K562 (cell line): ENCODE measurements around the gene XIRP2. TPM values are rescaled to one million over a fixed set of nuclear protein-coding genes. Genes with fewer than 3 reads are reported as not detected.

Experiments
- ATAC-seq: fragments of 200-7000 bp; cut with Tn5 transposase; 3 replicates; pipeline ENCODE4 v1.9.1; 2020; ENCODE audit warnings: moderate library complexity
- BruUV-seq: library from RNA; stranded (reverse); fragments of 400-500 nt; replicated peaks from 2 replicates; lab custom pipeline; 2021; lab: Mats Ljungman, UMichigan
- CTCF ChIA-PET: fragments of 300-600 bp; formaldehyde crosslinking; extraction: SDS; loops from one replicate; lab custom pipeline; 2021; ENCODE audit warnings: low intra/inter-chr PET ratio; lab: Yijun Ruan, JAX
- POLR2A ChIA-PET: fragments of 300-600, 350-650 bp; sonication (Branson Sonifier 250); formaldehyde crosslinking; extraction: SDS; loops from one replicate; lab custom pipeline; 2021; ENCODE audit warnings: antibody characterized with exemption, inconsistent platforms; lab: Yijun Ruan, JAX
- DNase-seq, 4 experiments: peaks; one replicate each; pipeline versions ENCODE4 v3.0.0 to v3.0.0-alpha.2; 2011 to 2018; ENCODE audit warnings: low spot score in 3 of 4, mixed read lengths in 3 of 4; ENCODE audit errors: extremely low read depth in 1 of 4
- FAIRE-seq: peaks from 2 replicates; lab custom pipeline; 2011; peaks lifted over from hg19 to GRCh38; lab: Jason Lieb, UNC
- H2AFZ ChIP-seq: 2 replicates; pipeline ENCODE4 v1.6.0; 2011; ENCODE audit warnings: low read depth, low read length, control low read depth, inconsistent platforms
- H3K27ac ChIP-seq: fragments of 200-600 bp; 3 replicates; pipeline ENCODE4 v1.8.0; 2011; ENCODE audit warnings: low read depth, mild to moderate bottlenecking, control low read depth, inconsistent platforms, low read length, moderate library complexity, mixed read lengths; ENCODE audit errors: extremely low read depth
- H3K27me3 ChIP-seq, 2 experiments: fragments of 300-600 bp in 1 of 2; 2 replicates in 1 of 2; 3 replicates in 1 of 2; pipeline versions ENCODE4 v1.6.0 to v1.8.0; 2011; ENCODE audit warnings: inconsistent platforms in 2 of 2, low read length in 2 of 2, mild to moderate bottlenecking in 1 of 2, mixed read lengths in 1 of 2, moderate library complexity in 1 of 2; ENCODE audit not compliant: control insufficient read depth in 2 of 2, insufficient read depth in 2 of 2
- H3K36me3 ChIP-seq: fragments of 300-600 bp; 3 replicates; pipeline ENCODE4 v1.8.0; 2011; ENCODE audit warnings: mild to moderate bottlenecking, low read length, inconsistent platforms; ENCODE audit not compliant: control insufficient read depth, insufficient read depth
- H3K4me1 ChIP-seq, 2 experiments: fragments of 200-600 bp in 1 of 2; replicated peaks in 1 of 2; 2 replicates in 1 of 2; 3 replicates in 1 of 2; pipeline versions ENCODE4 v1.5.1 to v1.8.0; 2011; ENCODE audit warnings: inconsistent platforms in 2 of 2, low read length in 2 of 2, mild to moderate bottlenecking in 1 of 2, mixed read lengths in 1 of 2, moderate library complexity in 1 of 2; ENCODE audit not compliant: control insufficient read depth in 2 of 2, insufficient read depth in 2 of 2
- H3K4me2 ChIP-seq: 2 replicates; pipeline ENCODE4 v1.6.1; 2011; ENCODE audit warnings: low read length, control low read depth, inconsistent platforms, mixed read lengths; ENCODE audit not compliant: insufficient read depth
- H3K4me3 ChIP-seq: fragments of 200-600 bp; sonication (generic), shearing (Covaris generic); 2 replicates; pipeline ENCODE4 v1.5.1; 2016; ENCODE audit warnings: control low read depth, inconsistent platforms
- H3K79me2 ChIP-seq: fragments of 200-600 bp; 3 replicates; pipeline ENCODE4 v1.8.0; 2011; ENCODE audit warnings: low read length, inconsistent platforms; ENCODE audit not compliant: control insufficient read depth, insufficient read depth
- H3K9ac ChIP-seq, 2 experiments: 2 replicates each; pipeline versions ENCODE4 v1.6.0 to v1.6.1; 2011; ENCODE audit warnings: low read depth in 2 of 2, low read length in 2 of 2, control low read depth in 1 of 2, inconsistent platforms in 1 of 2, mild to moderate bottlenecking in 1 of 2, mixed read lengths in 1 of 2; ENCODE audit not compliant: insufficient read depth in 1 of 2
- H3K9me1 ChIP-seq: one replicate; pipeline ENCODE4 v1.6.0; 2011; ENCODE audit warnings: inconsistent platforms, mild to moderate bottlenecking, low read length, moderate library complexity; ENCODE audit not compliant: control insufficient read depth, insufficient read depth
- H3K9me3 ChIP-seq: replicated peaks from 2 replicates; pipeline ENCODE4 v1.5.1; 2011; ENCODE audit warnings: low read depth, low read length, inconsistent platforms; ENCODE audit not compliant: control insufficient read depth, insufficient read depth
- H4K20me1 ChIP-seq: replicated peaks from 2 replicates; pipeline ENCODE4 v1.6.1; 2011; ENCODE audit warnings: low read length, inconsistent platforms, mixed read lengths; ENCODE audit not compliant: control insufficient read depth, insufficient read depth
- CBX1 ChIP-seq: sonication (generic); IDR thresholded peaks from 2 replicates; pipeline ENCODE4 v1.6.1; 2016; ENCODE audit warnings: antibody characterized with exemption, low read depth, mild to moderate bottlenecking
- CCAR2 ChIP-seq: fragments of 200-400 bp; formaldehyde crosslinking; IDR thresholded peaks from 2 replicates; pipeline ENCODE4 v1.6.1; 2017; ENCODE audit warnings: mild to moderate bottlenecking, low read depth, low read length
- E2F4 ChIP-seq: sonication (generic); formaldehyde crosslinking; IDR thresholded peaks from 2 replicates; pipeline ENCODE4 v1.8.0; 2022; ENCODE audit warnings: mild to moderate bottlenecking, low read depth, missing genetic modification reagents
- EP400 ChIP-seq: fragments of 450-650 bp; IDR thresholded peaks from 2 replicates; pipeline ENCODE4 v1.6.1; 2017; ENCODE audit warnings: antibody characterized with exemption, mild to moderate bottlenecking, moderate library complexity
- GATAD2B ChIP-seq: fragments of 450-650 bp; IDR thresholded peaks from 2 replicates; pipeline ENCODE4 v1.6.1; 2017; ENCODE audit warnings: mild to moderate bottlenecking, borderline replicate concordance
- HMG20A ChIP-seq: fragments of 450-650 bp; formaldehyde crosslinking; conservative IDR thresholded peaks from 2 replicates; pipeline ENCODE4 v1.4.0; 2020; ENCODE audit warnings: mild to moderate bottlenecking, mixed read lengths
- MYNN ChIP-seq, 2 experiments: sonication (generic); formaldehyde crosslinking in 1 of 2; IDR thresholded peaks; 2 replicates each; pipeline versions ENCODE4 v1.5.0 to v1.6.1; 2016 to 2020; ENCODE audit warnings: antibody characterized with exemption in 1 of 2, missing genetic modification reagents in 1 of 2
- SMAD2 ChIP-seq: fragments of 150-350 bp; IDR thresholded peaks from 2 replicates; pipeline ENCODE4 v1.6.1; 2014; ENCODE audit warnings: low read depth, mild to moderate bottlenecking, low read length
- ZNF253 ChIP-seq: fragments of 250-450 bp; sonication (Bioruptor Pico); conservative IDR thresholded peaks from 2 replicates; pipeline ENCODE4 v1.6.1; 2021; ENCODE audit warnings: mild to moderate bottlenecking
- ZNF707 ChIP-seq: fragments of 250-450 bp; sonication (Bioruptor Pico); conservative IDR thresholded peaks from 2 replicates; pipeline ENCODE4 v1.8.0; 2022; ENCODE audit warnings: inconsistent platforms, mild to moderate bottlenecking, moderate library complexity
- ZZZ3 ChIP-seq: fragments of 450-650 bp; IDR thresholded peaks from 2 replicates; pipeline ENCODE4 v1.6.1; 2016; ENCODE audit warnings: antibody characterized with exemption, mild to moderate bottlenecking, moderate library complexity
- WGBS: fragments of 100-300 bp; shearing (Covaris generic); methylation state at CpG from one replicate; pipeline ENCODE4 v1.1.6; 2016; ENCODE audit warnings: low coverage, mixed read lengths; ENCODE audit not compliant: insufficient coverage; ENCODE audit errors: missing lambda C conversion rate; 5-methylcytosine and 5-hydroxymethylcytosine counted together
- in situ Hi-C: fragments of 300-500 bp; cut with MboI; formaldehyde crosslinking; loops from 4 replicates; pipeline ENCODE4 v1.15.0; 2018; ENCODE audit warnings: inconsistent platforms, mixed read lengths
- intact Hi-C: fragments of 100-400 bp; cut with micrococcal nuclease; formaldehyde crosslinking; loops from 2 replicates; pipeline ENCODE4 v1.14.2; 2022
- polyA plus RNA-seq, 8 experiments: library from polyadenylated mRNA; depleted of rRNA in 4 of 8; stranded (reverse) in 5 of 8; unstranded in 3 of 8; fragments of >200 nt; fragmentation: Nextera tagmentation in 2 of 8; fragmentation: Illumina TruSeq in 1 of 8; extraction: Ambion mirVana in 2 of 8; extraction: Trizol in 1 of 8; gene quantifications; 2 replicates each; pipeline versions ENCODE4 v1.2.1 to v1.2.3, GENCODE V29; 2011 to 2014; ENCODE audit warnings: inconsistent platforms in 1 of 8, missing spikeins in 1 of 8
- total RNA-seq, 7 experiments: library from RNA; depleted of rRNA in 6 of 7; stranded (reverse); fragments of >200 nt in 6 of 7; fragmentation: Illumina TruSeq in 2 of 7; extraction: Trizol in 2 of 7; gene quantifications; 2 replicates each; pipeline versions ENCODE4 v1.2.1 to v1.2.3, GENCODE V29; 2011 to 2021; ENCODE audit warnings: low replicate concordance in 1 of 7
- TF ChIP-seq, protein P1 (sequence below): sonication (generic); formaldehyde crosslinking; IDR thresholded peaks from 2 replicates; pipeline ENCODE4 v1.8.0; 2023; ENCODE audit warnings: mild to moderate bottlenecking, missing genetic modification reagents
- TF ChIP-seq, protein P2 (sequence below): sonication (generic); formaldehyde crosslinking; IDR thresholded peaks from 2 replicates; pipeline ENCODE4 v1.8.0; 2023; ENCODE audit warnings: mild to moderate bottlenecking, missing genetic modification reagents

XIRP2 gene
- total and polyA plus RNA-seq, 9 of the 15 experiments (the other 6 are each of a cell fraction or from before 2014, with no cell fraction given), result 0.04 to 0.10 (median 0.04) TPM; not detected in 2

DNA sequence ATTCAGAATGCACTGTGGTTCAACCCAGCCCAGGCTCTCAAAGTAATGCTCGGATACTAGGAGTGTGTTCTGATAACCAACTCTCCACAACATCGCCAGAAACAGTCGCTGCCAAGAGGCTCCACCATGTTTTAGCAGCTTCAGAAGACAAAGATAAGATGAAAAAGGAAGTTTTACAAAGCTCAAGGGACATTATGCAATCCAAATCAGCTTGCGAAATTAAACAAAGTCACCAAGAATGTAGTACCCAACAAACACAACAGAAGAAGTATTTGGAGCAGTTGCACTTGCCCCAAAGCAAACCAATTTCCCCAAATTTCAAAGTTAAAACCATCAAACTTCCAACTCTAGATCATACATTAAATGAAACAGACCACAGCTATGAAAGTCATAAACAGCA lies 360.9 kb downstream of the XIRP2 start:
- Histone ChIP-seq H3K27ac (no peak overlapping the region), H3K9ac (no peak overlapping the region), H3K4me1 (no peaks in the 10 kb centered on the region), H3K9me1 (no peaks in the 10 kb centered on the region), H3K36me3 (no peaks in the 10 kb centered on the region), H3K9me3 (no peaks in the 10 kb centered on the region), H3K4me2 (no peak overlapping the region), H3K4me3 (no peak overlapping the region), H2AFZ (no peak overlapping the region), H4K20me1 (no peaks in the 10 kb centered on the region), H3K27me3 (no peaks in the 10 kb centered on the region), H3K79me2 (no peaks in the 10 kb centered on the region)
- no peak for FAIRE-seq
- no TSS peak for BruUV-seq
- DNase-seq, result no peak
- no peak for ATAC-seq
- intact Hi-C loops (no loop called here), in situ Hi-C loops (no loop called here)
- WGBS, result 0% methylated on average over 4 of the region's 4 CpGs
- POLR2A ChIA-PET, result interaction anchor here (0.6 kb wide), 1 partner anchor 620 kb away, joined by 3 read pairs; no protein-coding TSS in a partner anchor
- CTCF ChIA-PET, result no interaction called here
- TF ChIP-seq GATAD2B (no peak), E2F4 (CRISPR knock-in tag) (no peak), EP400 (no peak), CCAR2 (no peak), ZNF253 (no peak), CBX1 (no peak), ZNF707 (CRISPR knock-in tag) (no peak), MYNN (IDR thresholded peaks at IDR 0.05) (no peak), MYNN (CRISPR knock-in tag; IDR thresholded peaks at IDR 0.05) (no peak), ZZZ3 (no peak), HMG20A (CRISPR knock-in tag) (no peak), SMAD2 (no peak)
- TF ChIP-seq, protein P1, sequence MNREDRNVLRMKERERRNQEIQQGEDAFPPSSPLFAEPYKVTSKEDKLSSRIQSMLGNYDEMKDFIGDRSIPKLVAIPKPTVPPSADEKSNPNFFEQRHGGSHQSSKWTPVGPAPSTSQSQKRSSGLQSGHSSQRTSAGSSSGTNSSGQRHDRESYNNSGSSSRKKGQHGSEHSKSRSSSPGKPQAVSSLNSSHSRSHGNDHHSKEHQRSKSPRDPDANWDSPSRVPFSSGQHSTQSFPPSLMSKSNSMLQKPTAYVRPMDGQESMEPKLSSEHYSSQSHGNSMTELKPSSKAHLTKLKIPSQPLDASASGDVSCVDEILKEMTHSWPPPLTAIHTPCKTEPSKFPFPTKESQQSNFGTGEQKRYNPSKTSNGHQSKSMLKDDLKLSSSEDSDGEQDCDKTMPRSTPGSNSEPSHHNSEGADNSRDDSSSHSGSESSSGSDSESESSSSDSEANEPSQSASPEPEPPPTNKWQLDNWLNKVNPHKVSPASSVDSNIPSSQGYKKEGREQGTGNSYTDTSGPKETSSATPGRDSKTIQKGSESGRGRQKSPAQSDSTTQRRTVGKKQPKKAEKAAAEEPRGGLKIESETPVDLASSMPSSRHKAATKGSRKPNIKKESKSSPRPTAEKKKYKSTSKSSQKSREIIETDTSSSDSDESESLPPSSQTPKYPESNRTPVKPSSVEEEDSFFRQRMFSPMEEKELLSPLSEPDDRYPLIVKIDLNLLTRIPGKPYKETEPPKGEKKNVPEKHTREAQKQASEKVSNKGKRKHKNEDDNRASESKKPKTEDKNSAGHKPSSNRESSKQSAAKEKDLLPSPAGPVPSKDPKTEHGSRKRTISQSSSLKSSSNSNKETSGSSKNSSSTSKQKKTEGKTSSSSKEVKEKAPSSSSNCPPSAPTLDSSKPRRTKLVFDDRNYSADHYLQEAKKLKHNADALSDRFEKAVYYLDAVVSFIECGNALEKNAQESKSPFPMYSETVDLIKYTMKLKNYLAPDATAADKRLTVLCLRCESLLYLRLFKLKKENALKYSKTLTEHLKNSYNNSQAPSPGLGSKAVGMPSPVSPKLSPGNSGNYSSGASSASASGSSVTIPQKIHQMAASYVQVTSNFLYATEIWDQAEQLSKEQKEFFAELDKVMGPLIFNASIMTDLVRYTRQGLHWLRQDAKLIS (CRISPR knock-in tag), result no peak
- TF ChIP-seq, protein P2, sequence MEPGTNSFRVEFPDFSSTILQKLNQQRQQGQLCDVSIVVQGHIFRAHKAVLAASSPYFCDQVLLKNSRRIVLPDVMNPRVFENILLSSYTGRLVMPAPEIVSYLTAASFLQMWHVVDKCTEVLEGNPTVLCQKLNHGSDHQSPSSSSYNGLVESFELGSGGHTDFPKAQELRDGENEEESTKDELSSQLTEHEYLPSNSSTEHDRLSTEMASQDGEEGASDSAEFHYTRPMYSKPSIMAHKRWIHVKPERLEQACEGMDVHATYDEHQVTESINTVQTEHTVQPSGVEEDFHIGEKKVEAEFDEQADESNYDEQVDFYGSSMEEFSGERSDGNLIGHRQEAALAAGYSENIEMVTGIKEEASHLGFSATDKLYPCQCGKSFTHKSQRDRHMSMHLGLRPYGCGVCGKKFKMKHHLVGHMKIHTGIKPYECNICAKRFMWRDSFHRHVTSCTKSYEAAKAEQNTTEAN, result no peak
